Fibroblast of the conjunctiva (primary cell): ENCODE results near the gene GPR158.
"Not testable (repeated sequence)": the region's sequence is repeated elsewhere in the genome, so short reads cannot be mapped to it uniquely, and the experiment has no call there.

Experiments used
- DNase-seq: peaks from one replicate; pipeline ENCODE4 v3.0.0-alpha.2; 2010; ENCODE audit warnings: low read depth

Gene GPR158, protein sequence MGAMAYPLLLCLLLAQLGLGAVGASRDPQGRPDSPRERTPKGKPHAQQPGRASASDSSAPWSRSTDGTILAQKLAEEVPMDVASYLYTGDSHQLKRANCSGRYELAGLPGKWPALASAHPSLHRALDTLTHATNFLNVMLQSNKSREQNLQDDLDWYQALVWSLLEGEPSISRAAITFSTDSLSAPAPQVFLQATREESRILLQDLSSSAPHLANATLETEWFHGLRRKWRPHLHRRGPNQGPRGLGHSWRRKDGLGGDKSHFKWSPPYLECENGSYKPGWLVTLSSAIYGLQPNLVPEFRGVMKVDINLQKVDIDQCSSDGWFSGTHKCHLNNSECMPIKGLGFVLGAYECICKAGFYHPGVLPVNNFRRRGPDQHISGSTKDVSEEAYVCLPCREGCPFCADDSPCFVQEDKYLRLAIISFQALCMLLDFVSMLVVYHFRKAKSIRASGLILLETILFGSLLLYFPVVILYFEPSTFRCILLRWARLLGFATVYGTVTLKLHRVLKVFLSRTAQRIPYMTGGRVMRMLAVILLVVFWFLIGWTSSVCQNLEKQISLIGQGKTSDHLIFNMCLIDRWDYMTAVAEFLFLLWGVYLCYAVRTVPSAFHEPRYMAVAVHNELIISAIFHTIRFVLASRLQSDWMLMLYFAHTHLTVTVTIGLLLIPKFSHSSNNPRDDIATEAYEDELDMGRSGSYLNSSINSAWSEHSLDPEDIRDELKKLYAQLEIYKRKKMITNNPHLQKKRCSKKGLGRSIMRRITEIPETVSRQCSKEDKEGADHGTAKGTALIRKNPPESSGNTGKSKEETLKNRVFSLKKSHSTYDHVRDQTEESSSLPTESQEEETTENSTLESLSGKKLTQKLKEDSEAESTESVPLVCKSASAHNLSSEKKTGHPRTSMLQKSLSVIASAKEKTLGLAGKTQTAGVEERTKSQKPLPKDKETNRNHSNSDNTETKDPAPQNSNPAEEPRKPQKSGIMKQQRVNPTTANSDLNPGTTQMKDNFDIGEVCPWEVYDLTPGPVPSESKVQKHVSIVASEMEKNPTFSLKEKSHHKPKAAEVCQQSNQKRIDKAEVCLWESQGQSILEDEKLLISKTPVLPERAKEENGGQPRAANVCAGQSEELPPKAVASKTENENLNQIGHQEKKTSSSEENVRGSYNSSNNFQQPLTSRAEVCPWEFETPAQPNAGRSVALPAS (N-terminal part only)

DNA sequence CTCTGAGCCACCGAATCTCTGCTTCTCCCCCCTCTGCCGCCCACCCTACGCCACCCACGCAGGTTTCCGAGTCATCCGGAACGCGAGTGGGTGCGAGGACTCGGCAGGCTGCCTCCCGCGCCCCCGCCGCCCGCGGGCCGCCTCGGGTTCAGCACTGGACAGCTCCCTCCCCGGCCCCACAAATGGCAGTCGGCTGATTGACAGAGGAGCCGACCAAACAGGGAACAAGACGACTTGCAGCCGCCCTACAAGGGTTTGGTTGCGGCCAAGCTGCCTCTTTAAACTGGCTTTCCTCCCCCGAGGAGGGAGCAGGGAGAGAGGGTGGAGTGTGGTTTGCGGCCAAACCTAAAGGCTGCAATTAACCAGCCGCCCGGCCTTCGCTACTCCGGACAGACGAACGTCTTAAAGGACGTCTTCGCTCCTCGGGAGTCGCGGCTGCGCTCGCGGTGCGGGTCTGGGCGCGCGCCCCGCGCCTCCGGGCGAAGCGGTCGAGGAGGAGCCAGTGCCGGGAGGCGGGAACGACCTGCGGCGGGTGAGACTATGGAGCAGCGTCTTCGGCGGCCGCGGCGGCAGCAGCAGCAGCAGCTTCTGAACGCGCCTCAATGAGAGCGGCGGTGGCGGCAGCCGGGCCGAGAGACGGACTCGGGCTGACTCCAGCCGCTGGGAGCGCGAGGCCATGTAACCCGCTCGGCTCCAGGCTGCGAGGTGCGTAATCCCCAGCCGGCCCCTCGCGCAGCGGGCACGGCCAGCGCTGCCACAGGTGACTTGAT, at the start of gene GPR158:
TSS of gene GPR158 (plus strand) at position 541 of the 770 bp plus-strand sequence. CDS start 420 bp downstream, outside the sequence.
- peak; percentile 78 for DNase-seq

DNA sequence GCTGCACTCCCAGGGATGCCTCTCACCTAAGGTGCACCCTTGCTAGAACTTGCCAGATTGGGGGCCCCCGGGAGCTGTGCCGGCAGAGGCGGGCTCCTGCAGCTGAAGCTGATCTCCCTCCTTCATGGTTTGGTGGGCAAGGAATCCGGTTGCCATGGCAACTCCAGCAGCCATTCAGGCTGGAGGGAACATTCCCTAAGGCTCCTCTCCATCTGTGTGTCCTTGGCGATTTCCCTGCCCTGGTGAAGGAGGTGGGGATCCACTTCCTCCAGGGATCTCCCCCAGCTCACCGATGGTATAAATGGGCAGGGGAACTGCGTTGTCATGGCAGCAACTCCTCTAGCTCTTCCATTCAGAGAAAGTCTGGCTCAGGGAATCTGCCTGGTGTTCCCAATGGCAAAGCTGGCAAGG, 49.6 kb upstream of the GPR158 start:
- no peak for DNase-seq

DNA sequence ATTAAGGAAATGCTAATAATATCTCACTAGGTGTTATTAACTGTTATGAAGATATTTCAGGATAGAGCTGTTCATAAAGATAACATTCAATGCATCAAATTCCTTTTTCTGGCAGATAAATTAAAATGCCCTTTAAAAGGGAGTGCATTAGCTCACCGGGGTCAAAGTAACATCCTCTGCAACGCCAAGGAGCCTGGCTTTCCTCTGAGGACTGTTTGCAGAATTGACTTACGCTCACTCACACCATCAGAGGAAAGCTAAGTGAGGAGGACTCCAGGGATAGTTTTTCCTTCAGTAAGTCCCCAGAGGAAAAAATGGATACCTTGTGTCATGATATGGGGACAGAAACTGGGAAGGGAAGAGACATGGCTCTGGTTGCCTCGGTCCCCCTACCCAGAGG, 45.2 kb upstream of the GPR158 start:
- DNase-seq: no peak

DNA sequence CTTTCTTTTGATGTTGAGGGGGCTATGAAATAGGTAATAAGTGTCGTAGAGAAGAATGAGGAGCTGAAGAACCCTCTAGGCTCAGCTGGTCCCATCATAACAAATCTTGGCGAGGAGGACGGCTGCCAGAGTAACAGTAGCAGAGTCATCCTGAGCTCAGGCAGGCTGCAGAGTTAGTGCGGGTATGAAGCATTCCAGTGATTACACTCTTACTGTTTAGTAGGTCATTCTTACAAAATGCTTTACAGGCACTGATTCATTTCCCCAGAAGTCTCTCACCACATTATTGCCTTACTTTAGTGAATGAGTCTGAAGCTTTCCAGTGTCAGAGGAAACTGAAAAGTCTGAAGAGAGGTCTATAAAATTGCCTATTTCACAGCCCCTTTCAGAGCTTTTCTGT, 43.9 kb upstream of the GPR158 start:
- no peak for DNase-seq

DNA sequence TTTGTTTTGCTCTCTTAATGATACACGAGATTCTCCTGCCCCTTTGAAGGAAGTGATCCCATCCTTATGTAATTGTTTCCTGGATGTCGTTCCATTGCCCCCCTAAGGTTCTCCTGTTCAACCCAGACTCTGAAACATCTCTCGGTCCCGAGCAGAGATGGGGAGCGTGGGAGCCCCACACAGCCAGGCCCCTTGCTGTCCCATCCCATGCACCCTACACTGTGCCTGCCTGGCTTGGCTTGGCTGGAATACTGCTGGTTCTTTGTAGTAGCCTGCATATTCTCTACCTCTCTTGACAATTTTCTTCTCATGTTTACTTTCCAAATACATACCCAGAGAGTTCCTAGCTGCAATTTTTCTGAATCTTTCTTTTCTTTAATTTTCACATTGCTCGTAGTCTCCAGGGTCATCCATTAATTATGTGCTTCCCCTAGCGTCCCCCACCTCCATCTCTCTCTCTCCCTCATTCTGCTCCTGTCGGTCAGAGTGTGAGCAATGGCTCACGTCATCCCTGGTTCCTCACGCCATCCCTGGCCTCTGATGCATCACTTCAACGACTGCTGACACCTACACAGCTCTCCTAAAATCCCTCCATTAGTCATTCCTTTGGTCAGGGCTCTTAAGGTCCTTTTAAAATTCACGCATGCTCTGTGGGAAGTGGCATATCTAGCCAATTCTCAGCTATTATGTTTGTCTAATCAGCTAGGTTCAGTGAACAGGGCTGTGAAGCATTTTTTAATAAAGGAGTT, 32.5 kb upstream of the GPR158 start:
- DNase-seq: no peak

DNA sequence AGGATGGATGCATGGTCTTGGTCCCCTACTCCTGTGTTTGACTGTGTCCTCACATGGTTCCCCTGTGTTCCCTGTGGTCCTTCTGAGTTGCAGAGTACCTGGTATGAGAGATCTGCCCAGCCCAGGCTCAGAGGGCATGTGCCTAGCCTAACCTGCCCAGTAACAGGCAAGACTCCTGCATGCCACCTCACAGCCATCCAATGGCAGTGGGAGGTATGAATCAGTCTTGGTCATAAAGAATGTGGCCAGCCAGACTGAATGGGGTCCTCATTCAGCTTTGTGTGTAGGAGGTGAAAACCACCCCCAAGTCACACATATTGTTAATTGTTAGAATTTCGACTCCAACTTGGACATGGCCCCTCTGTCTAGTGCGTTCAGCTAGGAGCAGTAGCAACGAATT, 17.2 kb upstream of the GPR158 start:
- DNase-seq: no peak

DNA sequence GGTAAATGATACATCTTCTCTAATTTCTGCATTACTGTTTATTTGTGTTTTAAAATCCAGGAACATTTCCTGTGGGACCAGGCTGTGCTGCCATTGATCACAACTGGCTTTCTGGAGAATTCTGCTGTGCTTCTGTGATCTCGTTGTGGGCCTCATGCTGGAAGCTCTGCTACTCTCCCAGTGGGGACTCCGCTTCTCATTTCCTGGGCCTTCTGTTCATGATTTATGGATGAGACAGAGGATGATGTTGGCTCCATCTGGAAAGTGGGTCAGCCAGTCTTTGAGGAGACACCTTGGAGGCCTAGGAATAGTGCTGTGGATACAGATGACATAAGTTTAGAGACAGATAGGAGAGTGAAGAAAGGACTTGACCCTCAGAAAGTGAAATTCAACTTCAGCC, 15.2 kb upstream of the GPR158 start:
- DNase-seq: no peak

DNA sequence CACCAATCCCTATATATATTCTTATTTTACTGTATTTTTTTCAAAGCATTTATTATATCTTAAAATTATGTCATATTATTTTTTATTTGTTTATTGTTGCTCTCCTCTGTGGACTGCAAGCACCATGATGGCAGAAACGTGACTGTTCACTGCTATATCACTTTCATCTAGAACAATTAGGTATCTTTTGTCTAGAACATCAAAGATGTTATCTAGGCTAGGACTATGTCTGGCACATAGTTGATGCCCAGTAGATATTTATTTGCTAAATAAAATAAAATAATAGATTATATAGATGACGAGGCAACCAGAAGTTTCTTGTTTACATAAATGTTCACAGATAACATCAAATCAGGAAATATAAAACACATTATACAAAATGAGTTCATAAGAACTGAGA, 12.4 kb upstream of the GPR158 start:
- DNase-seq: no peak

DNA sequence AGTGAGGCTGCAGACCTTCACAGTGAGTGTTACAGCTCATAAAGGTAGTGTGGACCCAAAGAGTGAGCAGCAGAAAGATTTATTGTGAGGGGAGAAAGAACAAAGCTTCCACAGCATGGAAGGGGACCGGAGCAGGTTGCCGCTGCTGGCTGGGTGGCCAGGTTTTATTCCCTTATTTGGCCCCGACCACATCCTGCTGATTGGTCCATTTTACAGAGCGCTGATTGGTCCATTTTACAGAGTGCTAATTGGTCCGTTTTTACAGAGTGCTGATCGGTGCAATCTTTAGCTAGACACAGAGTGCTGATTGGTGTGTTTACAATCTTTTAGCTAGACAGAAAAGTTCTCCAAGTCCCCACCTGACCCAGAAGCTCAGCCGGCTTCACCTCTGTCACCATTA, 11.3 kb upstream of the GPR158 start:
- not testable (repeated sequence) for DNase-seq

DNA sequence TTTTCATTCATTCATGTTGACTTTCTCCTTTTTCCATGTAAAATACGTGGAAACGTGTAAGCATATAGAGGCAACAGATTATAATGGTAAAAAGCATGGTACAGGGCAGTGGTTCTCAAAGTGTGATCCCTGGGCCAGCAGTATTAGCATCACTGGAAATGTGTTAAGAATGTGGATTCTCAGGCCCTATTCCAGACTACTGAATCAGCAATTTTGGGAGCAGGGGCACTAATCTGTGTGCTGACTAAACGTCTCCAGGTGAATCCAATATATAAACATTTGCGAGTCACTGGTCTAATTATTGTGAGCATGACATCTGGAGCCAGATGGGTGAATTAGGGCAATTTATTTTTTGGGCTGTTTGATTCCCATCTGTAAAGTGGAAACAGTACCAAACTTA, 5.1 kb upstream of the GPR158 start:
- no peak for DNase-seq

DNA sequence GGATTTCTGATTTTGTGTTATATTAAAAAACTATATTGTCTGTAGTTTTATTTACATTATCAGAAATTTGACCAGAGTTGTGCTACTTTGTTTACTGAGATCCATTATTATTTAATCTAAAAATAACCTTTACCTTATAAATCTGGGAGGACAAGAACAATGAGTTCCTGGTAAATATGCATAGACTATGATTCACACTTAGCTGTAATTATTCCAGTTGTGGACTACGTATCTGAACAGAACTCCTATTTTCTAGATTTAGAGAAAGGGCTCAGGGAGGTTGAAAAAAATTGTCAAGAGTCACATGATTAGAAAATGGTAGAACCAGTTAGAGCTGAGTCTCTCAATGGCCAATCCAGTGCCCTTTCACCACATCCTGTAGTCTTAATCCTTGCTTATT, 4.2 kb upstream of the GPR158 start:
- DNase-seq: no peak

DNA sequence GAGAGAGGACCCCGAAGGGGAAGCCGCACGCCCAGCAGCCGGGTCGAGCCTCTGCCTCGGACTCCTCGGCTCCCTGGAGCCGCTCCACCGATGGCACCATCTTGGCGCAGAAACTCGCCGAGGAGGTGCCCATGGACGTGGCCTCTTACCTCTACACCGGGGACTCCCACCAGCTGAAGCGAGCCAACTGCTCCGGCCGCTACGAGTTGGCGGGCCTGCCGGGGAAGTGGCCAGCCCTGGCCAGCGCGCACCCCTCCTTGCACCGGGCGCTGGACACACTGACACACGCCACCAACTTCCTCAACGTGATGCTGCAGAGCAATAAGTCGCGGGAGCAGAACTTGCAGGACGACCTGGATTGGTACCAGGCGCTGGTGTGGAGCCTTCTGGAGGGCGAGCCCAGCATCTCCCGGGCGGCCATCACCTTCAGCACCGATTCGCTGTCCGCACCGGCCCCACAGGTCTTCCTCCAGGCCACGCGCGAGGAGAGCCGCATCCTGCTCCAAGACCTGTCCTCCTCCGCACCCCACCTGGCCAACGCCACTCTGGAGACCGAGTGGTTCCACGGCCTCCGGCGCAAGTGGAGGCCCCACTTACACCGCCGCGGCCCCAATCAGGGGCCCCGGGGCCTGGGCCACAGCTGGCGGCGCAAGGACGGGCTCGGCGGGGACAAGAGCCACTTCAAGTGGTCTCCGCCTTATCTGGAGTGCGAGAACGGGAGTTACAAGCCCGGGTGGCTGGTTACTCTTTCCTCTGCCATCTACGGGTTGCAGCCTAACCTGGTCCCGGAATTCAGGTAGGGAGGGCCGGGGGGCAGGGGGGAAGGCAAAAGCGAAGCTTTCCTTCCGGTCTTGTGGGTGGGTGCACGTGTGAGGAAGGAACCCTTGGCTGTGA, 973 bp downstream of the GPR158 start:
- no peak for DNase-seq

DNA sequence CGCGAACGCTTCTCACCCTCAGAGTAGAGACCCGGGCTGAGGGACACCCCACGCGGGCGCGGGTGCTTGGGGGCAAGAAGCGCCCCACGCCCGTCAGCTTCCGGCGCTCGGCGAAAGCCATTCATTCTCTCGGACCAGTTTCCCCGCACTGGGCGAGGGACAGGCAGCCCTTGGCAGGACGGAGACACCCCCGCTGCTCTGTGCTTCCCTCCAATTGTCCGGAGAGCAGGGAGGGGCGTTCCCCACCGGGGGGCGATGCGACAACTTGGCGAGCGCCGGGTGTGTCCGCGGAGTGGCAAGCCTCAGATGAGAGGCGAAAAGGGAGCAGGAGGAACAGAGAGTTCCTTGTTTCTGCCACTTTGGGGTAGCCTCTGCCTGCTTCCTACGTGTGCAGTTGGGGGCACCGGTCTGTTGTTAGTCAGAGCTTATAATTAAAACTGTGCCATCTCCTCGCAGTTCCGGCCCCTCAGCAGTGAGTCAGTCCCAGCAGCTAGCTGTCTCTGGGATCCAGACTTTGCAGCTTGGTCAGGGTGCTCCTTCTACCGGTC, 1.7 kb downstream of the GPR158 start:
- no peak for DNase-seq

DNA sequence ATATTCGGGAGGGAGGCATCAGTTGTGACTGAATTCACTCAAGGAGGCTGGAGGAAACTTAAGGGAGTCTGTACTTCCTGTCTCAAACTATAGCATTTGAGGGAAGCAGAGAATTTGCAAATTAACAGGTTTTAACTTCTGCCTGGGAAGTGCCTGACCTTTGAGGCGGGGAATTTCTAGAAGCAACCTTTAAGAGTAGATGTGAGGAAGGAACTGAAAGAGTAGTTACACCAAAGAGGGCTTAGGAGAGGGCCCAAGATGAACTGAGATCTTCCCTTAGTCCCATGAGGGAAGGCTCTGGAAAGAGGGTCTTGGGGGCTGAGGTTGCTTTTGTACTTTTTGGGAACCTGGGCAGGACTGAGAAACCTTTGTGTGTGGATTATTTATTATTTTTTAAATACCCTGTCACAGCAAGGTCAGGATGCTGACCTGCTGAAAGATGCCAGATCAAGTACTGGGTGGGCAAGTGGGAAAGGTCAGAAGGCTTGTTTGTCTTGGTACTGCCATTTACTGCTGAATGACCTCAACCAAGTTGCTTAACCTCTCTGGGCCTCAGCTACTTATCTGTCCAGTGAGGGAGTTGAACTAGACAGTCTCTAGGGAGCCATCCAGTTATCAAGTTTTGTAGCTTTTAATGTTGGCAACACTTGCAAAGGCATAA, 2.4 kb downstream of the GPR158 start:
- no peak for DNase-seq

DNA sequence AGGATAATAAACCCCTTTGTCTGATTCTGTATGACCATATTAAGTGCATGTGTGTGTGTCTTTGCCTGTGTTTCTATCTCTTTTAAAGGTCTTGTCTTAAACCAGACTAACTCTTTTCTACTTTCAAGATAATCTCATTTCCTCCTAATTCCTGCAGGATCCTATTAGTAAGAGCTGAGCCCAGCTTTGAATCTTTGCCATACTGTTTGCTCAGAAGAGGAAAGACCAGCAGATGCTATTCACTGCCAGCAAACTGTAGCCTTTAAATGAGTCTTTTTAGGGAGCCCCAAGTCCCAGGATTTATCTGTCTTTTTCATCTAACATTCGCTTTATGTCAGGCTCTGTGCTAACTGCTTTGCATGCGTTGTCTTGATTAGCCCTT, 2.9 kb downstream of the GPR158 start:
- DNase-seq: no peak

DNA sequence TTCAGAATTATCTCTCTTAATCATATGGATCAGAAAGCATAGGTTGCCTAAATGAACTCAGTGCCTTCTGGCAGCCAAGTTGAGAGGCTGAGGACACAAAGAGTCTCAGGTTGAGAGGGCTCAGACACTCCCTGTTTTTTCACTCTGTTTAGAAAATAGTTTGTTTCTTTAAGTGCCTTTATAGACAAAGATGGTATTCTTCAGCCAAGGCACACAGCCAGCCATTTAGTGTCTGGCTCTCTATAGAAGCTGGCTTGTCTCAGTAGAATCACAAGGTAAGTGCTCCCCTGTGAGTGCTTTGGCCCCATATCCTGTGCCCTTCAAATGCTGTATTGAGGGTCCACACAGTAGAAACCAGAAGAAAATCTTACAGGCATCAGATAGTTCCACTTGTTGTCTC, 3.6 kb downstream of the GPR158 start:
- DNase-seq: no peak

DNA sequence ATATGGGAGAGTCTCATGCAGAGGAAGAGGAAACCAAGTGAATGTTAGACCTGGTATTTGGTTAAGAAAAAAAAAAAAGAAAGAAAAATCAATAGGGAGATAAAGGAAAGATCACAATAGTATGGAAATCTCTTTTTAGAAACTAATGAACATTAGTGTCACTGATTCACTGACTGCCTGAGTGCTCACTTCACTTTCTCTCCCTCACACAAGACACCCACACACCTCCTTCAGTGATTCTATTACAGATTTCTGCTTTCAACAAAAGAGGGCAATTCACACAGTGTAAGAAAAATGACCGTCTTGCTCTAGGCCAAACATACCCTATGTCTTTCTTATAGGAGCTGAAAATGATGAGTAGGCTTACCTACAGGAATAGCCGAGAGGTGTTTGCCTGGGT, 6.0 kb downstream of the GPR158 start:
- DNase-seq: no peak

DNA sequence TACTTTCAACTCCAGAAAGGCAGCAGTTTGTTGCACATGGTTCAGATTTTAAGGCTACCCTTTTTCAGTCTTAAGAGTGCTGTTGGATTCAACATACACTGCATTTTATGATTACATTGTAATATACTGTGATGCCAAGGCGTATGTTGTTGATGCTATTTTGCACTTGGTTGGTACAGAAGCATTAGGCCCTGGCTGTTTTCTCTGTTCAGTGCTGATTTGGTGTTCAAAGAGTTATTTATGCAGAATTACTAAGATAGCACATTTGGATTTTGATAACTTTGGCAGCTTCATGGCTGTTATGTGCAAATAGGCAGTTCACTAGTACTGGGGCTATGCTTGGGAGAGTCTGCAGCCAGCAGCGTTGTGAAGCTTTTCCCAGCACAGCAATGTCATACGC, 7.8 kb downstream of the GPR158 start:
- no peak for DNase-seq
